Measurements from ENCODE around the gene PARVA. TPM values are rescaled to one million over a fixed set of nuclear protein-coding genes. Genes with fewer than 3 reads are reported as not detected.

The PARVA gene
- total and polyA plus RNA-seq, 9 of the 15 experiments (the other 6 are each of a cell fraction or from before 2014, with no cell fraction given), result 0.11 TPM; not detected in 8

DNA sequence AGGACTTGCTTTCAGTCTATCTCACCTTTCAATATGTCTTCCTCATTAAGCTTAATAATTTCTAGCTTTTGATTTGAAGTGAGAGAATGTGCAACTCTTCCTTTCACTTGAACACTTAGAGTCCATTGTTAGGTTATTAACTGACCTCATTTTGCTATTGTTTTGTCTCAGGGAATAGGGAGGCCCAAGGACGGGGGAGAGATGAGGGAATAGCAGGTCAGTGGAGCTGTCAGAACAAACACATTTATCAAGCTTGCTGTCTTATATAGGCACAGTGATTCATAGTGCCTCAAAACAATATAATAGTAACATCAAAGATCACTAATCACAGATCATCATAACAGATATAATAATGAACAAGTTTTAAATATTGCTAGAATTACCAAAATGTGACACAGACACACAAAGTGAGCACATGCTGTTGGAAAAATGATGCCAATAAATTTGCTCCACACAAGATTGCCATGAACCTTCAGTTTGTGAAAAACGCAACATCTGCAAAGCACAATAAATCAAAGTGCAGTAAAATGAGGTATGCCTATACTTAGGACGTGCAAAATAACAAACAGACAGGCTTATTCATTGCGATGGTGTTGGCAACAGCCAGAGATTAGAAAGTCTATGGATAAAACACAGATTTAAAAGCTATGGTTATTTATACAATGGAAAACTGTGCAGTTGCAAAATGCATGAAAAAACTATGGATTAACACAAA, 190.5 kb downstream of the PARVA start:
- DNase-seq (ENCODE audit: extremely low read depth in 1 of 4, low spot score in 3 of 4) (no peak), FAIRE-seq (no peak), ATAC-seq (no peak)
- intact Hi-C loops (cut with micrococcal nuclease), result no loop called here
- 10% methylated on average over 4 of the region's 4 CpGs for WGBS (ENCODE audit: insufficient coverage, low coverage, missing lambda C conversion rate)
- no peaks in the 10 kb centered on the region for H3K36me3 ChIP-seq (ENCODE audit: control insufficient read depth, insufficient read depth, low read length)
- no TSS peak for BruUV-seq (replicated peaks)
- H4K20me1 ChIP-seq (replicated peaks; ENCODE audit: control insufficient read depth, insufficient read depth, low read length), result no peaks in the 10 kb centered on the region
- H3K27ac ChIP-seq (ENCODE audit: extremely low read depth, low read depth, low read length), result no peak overlapping the region
- no peak overlapping the region for H3K4me3 ChIP-seq
- H3K9me3 ChIP-seq (replicated peaks; ENCODE audit: control insufficient read depth, insufficient read depth, low read depth, low read length), result no peaks in the 10 kb centered on the region
- in situ Hi-C loops (cut with MboI), result no loop called here
- H3K79me2 ChIP-seq (ENCODE audit: control insufficient read depth, insufficient read depth, low read length), result no peaks in the 10 kb centered on the region
- H3K27me3 ChIP-seq (ENCODE audit: control insufficient read depth in 2 of 2, insufficient read depth in 2 of 2, low read length in 2 of 2), result no peaks in the 10 kb centered on the region
- TF ChIP-seq HMGXB4 (CRISPR knock-in tag; IDR thresholded peaks at IDR 0.05) (no peak), ZNF717 (CRISPR knock-in tag; IDR thresholded peaks at IDR 0.05) (no peak), CHD4 (IDR thresholded peaks at IDR 0.05; ENCODE audit: insufficient read depth, insufficient replicate concordance, low read depth, low read length, poor library complexity, severe bottlenecking) (no peak), ZNF41 (CRISPR knock-in tag; conservative IDR thresholded peaks at IDR 0.05) (no peak), PTBP1 (IDR thresholded peaks at IDR 0.05; ENCODE audit: low read depth, low read length) (no peak)
- H3K4me2 ChIP-seq (ENCODE audit: insufficient read depth, low read length), result no peak overlapping the region
- ChIA-PET POLR2A (interaction anchor here (0.6 to 1.2 kb wide), 3 partner anchors 10 to 14 kb away, joined by 3 to 4 read pairs (median 3); no protein-coding TSS in a partner anchor), CTCF (ENCODE audit: low intra/inter-chr PET ratio) (no interaction called here)
- no peaks in the 10 kb centered on the region for H3K9me1 ChIP-seq (ENCODE audit: control insufficient read depth, insufficient read depth, low read length)
- H3K9ac ChIP-seq (ENCODE audit: insufficient read depth in 1 of 2, low read depth in 2 of 2, low read length in 2 of 2), result no peak overlapping the region
- H2AFZ ChIP-seq (ENCODE audit: low read depth, low read length), result no peak overlapping the region
- H3K4me1 ChIP-seq (replicated peaks in 1 of 2; ENCODE audit: control insufficient read depth in 2 of 2, insufficient read depth in 2 of 2, low read length in 2 of 2), result no peaks in the 10 kb centered on the region

Data from K562 (cell line).